ENCODE measurements around the gene WWC1. TPM values are rescaled to one million over a fixed set of nuclear protein-coding genes. Genes with fewer than 3 reads are reported as not detected.

WWC1 gene
- total RNA-seq, 2 donors from 2014 or later = 2.7 to 8.1 TPM

GRCh38 chr5:168469816-168470215 is 178.4 kb downstream of the WWC1 start:
- Histone ChIP-seq H3K27ac (no peak overlapping the region), H3K4me3 (no peak overlapping the region), H3K36me3 (no peaks in the 10 kb centered on the region), H3K9me3 (no peaks in the 10 kb centered on the region), H3K27me3 (no peaks in the 10 kb centered on the region), H3K4me1 (no peaks in the 10 kb centered on the region)
- no peak for DNase-seq (ENCODE audit: low spot score)
- TF ChIP-seq, protein P1, sequence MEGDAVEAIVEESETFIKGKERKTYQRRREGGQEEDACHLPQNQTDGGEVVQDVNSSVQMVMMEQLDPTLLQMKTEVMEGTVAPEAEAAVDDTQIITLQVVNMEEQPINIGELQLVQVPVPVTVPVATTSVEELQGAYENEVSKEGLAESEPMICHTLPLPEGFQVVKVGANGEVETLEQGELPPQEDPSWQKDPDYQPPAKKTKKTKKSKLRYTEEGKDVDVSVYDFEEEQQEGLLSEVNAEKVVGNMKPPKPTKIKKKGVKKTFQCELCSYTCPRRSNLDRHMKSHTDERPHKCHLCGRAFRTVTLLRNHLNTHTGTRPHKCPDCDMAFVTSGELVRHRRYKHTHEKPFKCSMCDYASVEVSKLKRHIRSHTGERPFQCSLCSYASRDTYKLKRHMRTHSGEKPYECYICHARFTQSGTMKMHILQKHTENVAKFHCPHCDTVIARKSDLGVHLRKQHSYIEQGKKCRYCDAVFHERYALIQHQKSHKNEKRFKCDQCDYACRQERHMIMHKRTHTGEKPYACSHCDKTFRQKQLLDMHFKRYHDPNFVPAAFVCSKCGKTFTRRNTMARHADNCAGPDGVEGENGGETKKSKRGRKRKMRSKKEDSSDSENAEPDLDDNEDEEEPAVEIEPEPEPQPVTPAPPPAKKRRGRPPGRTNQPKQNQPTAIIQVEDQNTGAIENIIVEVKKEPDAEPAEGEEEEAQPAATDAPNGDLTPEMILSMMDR (IDR thresholded peaks at IDR 0.05) = no peak

DNA sequence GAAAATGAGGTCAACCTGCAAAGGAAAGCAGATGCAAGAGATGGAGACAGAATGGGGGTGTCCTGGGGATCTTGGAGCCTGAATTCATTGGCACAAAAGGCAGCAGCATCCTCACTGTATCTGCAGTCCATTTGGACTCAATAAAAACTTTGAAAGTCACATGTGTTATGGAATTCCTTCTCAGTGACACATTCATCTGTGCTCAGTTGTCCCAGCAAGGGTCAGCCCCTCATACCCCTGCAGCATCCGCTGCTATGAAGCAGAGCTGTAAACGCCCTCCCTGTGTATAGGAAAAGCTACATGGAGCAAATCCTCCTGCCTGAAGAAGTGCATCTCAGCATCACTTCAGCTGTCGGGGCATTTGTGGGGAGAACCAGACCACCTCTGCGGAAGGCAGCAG is 180.3 kb downstream of the WWC1 start:
- Histone ChIP-seq H3K4me3 (no peak overlapping the region), H3K27me3 (no peaks in the 10 kb centered on the region), H3K36me3 (no peaks in the 10 kb centered on the region), H3K4me1 (no peaks in the 10 kb centered on the region), H3K27ac (no peak overlapping the region), H3K9me3 (no peaks in the 10 kb centered on the region)
- TF ChIP-seq, protein P1 (IDR thresholded peaks at IDR 0.05) = no peak
- no peak for DNase-seq (ENCODE audit: low spot score)

DNA sequence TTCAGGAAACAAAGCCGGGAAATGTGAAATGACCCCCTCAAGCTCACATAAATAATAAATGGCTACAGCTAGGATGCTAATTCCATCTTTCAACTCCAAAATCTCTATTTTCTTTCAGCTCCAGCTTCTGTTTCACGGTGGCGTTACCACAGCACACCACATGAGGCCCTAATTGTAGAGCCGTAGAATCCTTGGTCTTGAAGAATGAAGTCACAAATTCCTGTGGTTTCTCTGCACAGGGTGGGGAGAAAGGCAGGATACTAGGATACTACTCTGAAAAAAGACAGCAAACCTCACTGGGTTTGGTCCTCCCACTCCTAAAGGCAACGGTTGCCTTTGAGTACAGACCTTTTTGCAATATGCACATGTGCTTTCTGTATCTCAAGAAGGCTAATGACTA is 180.9 kb downstream of the WWC1 start:
- Histone ChIP-seq H3K4me1 (no peaks in the 10 kb centered on the region), H3K4me3 (no peak overlapping the region), H3K27ac (no peak overlapping the region), H3K9me3 (no peaks in the 10 kb centered on the region), H3K27me3 (no peaks in the 10 kb centered on the region), H3K36me3 (no peaks in the 10 kb centered on the region)
- no peak for DNase-seq (ENCODE audit: low spot score)
- TF ChIP-seq, protein P1 (IDR thresholded peaks at IDR 0.05) = no peak

- TF ChIP-seq, protein P1 (IDR thresholded peaks at IDR 0.05) = no peak
- Histone ChIP-seq H3K4me1 (no peaks in the 10 kb centered on the region), H3K27ac (no peak overlapping the region), H3K4me3 (no peak overlapping the region), H3K27me3 (no peaks in the 10 kb centered on the region), H3K9me3 (no peaks in the 10 kb centered on the region), H3K36me3 (no peaks in the 10 kb centered on the region)
- no peak for DNase-seq (ENCODE audit: low spot score)
Measured at GRCh38 chr5:168474319-168474718, 182.9 kb downstream of the WWC1 start.

DNA sequence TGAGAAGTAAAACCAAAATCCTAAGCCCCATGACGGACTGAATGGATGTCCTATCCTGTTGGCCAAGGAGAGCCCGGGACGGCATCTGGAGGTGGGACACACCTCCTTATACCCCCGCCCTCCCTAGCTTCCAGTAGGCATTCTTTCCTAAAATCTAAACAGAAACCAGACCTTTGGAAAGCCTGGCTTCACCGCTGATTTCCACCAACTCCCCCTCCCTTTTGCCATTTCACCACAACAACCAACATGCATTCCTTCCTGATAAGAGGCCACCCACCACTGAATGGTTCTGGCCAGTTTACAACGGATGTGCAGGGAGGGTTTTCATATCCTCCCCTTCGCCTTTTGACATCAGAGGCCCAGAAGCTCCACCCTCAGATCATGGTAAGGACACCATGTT is 185.6 kb downstream of the WWC1 start:
- TF ChIP-seq, protein P1 (IDR thresholded peaks at IDR 0.05) = no peak
- Histone ChIP-seq H3K27ac (no peak overlapping the region), H3K36me3 (no peaks in the 10 kb centered on the region), H3K4me3 (no peak overlapping the region), H3K9me3 (no peaks in the 10 kb centered on the region), H3K27me3 (no peaks in the 10 kb centered on the region), H3K4me1 (no peaks in the 10 kb centered on the region)
- DNase-seq (ENCODE audit: low spot score) = no peak

DNA sequence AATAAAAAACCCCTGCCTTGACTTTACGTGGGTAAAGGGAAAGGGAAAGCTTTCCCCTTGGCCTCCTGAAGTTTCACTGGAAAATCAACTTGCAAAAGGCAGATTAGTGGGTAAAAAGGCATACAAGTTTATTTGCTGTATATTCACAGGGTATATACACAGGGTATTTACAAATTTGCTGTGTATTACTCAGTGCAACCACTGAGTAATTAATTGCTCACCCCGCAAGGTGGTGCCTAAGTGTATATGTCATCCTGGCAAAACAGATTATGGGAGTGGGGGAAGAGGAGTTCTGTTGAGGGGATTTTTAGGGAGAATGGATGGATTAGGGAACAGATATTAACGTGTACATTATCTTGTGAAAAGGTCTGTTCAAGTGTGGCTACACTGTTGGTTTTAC is 187.7 kb downstream of the WWC1 start:
- TF ChIP-seq, protein P1 (IDR thresholded peaks at IDR 0.05) = no peak
- no peak for DNase-seq (ENCODE audit: low spot score)
- Histone ChIP-seq H3K27me3 (no peaks in the 10 kb centered on the region), H3K27ac (no peak overlapping the region), H3K4me3 (no peak overlapping the region), H3K4me1 (no peaks in the 10 kb centered on the region), H3K36me3 (no peaks in the 10 kb centered on the region), H3K9me3 (no peaks in the 10 kb centered on the region)

Data from right atrium auricular region (tissue), 2 donors.